Activated B cell treated with CpG ODN at 0.5 μM for 24 hours (primary cell): ENCODE measurements around the gene CCDC47. TPM values are rescaled to one million over a fixed set of nuclear protein-coding genes. Genes with fewer than 3 reads are reported as not detected.

Experiments used
- ATAC-seq: fragments of 200-7000 bp; cut with Tn5 transposase; one replicate; pipeline ENCODE4 v1.10.0; 2021; ENCODE audit warnings: low read depth, mild to moderate bottlenecking, moderate library complexity
- CTCF ChIA-PET: fragments of 350-600 bp; sonication (Branson Sonifier 250); formaldehyde crosslinking; loops from one replicate; lab custom pipeline; 2021; ENCODE audit warnings: antibody characterized with exemption; lab: Charles Lee
- POLR2A ChIA-PET: fragments of 350-600 bp; sonication (Branson Sonifier 250); formaldehyde crosslinking; loops from one replicate; lab custom pipeline; 2021; ENCODE audit warnings: antibody characterized with exemption; lab: Charles Lee
- DNase-seq: peaks from one replicate; pipeline ENCODE4 v3.0.0; 2022
- H3K27ac Mint-ChIP-seq: one replicate; pipeline ENCODE4 v1.8.0; 2020; ENCODE audit warnings: mixed read lengths
- H3K27me3 Mint-ChIP-seq: one replicate; pipeline ENCODE4 v1.8.0; 2021; ENCODE audit warnings: mixed read lengths
- H3K36me3 Mint-ChIP-seq: one replicate; pipeline ENCODE4 v1.8.0; 2021; ENCODE audit warnings: low read depth, mixed read lengths
- H3K4me1 Mint-ChIP-seq: one replicate; pipeline ENCODE4 v1.8.0; 2021; ENCODE audit warnings: mixed read lengths
- H3K4me3 Mint-ChIP-seq: one replicate; pipeline ENCODE4 v1.8.0; 2020; ENCODE audit warnings: mild to moderate bottlenecking, mixed read lengths
- H3K9me3 Mint-ChIP-seq: one replicate; pipeline ENCODE4 v1.8.0; 2020; ENCODE audit warnings: mixed read lengths
- intact Hi-C: fragments of 100-400 bp; cut with micrococcal nuclease; formaldehyde crosslinking; loops from one replicate; pipeline ENCODE4 v1.15.1; 2024
- total RNA-seq: library from RNA; stranded (reverse); gene quantifications from 2 replicates; pipeline ENCODE4 v1.2.3, GENCODE V29; 2022
- TF ChIP-seq, protein P1 (sequence below): fragments of 200-600 bp; IDR thresholded peaks from one replicate; pipeline ENCODE4 v1.8.0; 2022; ENCODE audit warnings: antibody characterized with exemption, mild to moderate bottlenecking

CCDC47 gene
- total RNA-seq, 1 donor from 2014 or later, result 47.6 TPM

- H3K36me3 Mint-ChIP-seq, result peaks cover 96% of the 10 kb centered on the region
- ChIA-PET POLR2A (interaction anchor here (0.5 to 1.8 kb wide), 2 partner anchors 23 to 47 kb away, joined by 5 to 10 read pairs; partner anchors contain the start of genes CCDC47 and DDX42), CTCF (interaction anchor here (1.5 kb wide), 1 partner anchor 15 kb away, joined by 3 read pairs; no protein-coding TSS in a partner anchor)
- TF ChIP-seq, protein P1, sequence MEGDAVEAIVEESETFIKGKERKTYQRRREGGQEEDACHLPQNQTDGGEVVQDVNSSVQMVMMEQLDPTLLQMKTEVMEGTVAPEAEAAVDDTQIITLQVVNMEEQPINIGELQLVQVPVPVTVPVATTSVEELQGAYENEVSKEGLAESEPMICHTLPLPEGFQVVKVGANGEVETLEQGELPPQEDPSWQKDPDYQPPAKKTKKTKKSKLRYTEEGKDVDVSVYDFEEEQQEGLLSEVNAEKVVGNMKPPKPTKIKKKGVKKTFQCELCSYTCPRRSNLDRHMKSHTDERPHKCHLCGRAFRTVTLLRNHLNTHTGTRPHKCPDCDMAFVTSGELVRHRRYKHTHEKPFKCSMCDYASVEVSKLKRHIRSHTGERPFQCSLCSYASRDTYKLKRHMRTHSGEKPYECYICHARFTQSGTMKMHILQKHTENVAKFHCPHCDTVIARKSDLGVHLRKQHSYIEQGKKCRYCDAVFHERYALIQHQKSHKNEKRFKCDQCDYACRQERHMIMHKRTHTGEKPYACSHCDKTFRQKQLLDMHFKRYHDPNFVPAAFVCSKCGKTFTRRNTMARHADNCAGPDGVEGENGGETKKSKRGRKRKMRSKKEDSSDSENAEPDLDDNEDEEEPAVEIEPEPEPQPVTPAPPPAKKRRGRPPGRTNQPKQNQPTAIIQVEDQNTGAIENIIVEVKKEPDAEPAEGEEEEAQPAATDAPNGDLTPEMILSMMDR, result no peak
- peak overlapping the region; percentile 50 for H3K27ac Mint-ChIP-seq
- DNase-seq (no peak), ATAC-seq (peak; percentile 31)
- no peaks in the 10 kb centered on the region for H3K9me3 Mint-ChIP-seq
- intact Hi-C loops, result no loop called here
- no peak overlapping the region for H3K4me3 Mint-ChIP-seq
- peaks cover 32% of the 10 kb centered on the region for H3K4me1 Mint-ChIP-seq
- H3K27me3 Mint-ChIP-seq, result no peaks in the 10 kb centered on the region
Observed at GRCh38 chr17:63819585-63820537, 46.5 kb upstream of the CCDC47 start.

DNA sequence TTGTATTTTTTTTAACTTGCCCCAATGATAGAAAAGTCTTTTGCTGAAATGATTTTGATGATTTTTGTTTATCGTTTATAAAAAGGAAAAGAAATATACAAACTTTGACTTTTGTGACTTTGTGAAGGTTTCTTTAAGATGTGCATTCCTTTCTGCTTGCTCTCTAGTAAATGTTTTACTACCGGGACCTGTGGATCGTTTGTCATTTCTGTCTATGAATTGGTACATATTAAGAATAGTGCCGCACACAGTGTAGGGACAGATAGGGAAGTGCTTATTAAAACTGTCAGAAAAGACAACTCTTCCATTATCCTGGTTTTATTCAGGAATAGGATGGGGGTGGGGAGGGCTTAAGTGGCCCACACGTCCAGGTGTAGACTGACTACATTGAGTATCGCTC lies 45.7 kb upstream of the CCDC47 start:
- Mint-ChIP-seq H3K27ac (peak overlapping the region; percentile 10), H3K9me3 (no peaks in the 10 kb centered on the region), H3K36me3 (peaks cover 96% of the 10 kb centered on the region), H3K27me3 (no peaks in the 10 kb centered on the region), H3K4me1 (peaks cover 25% of the 10 kb centered on the region), H3K4me3 (no peak overlapping the region)
- POLR2A ChIA-PET, result interaction anchor here (1.8 kb wide), 1 partner anchor 46 kb away, joined by 10 read pairs; the partner anchor contains the start of genes CCDC47 and DDX42
- CTCF ChIA-PET, result interaction anchor here (1.5 kb wide), 1 partner anchor 15 kb away, joined by 3 read pairs; no protein-coding TSS in a partner anchor
- intact Hi-C loops, result no loop called here
- TF ChIP-seq, protein P1, result no peak
- ATAC-seq (no peak), DNase-seq (no peak)

- ChIA-PET POLR2A (interaction anchor here (1.2 to 1.8 kb wide), 2 partner anchors 9 to 45 kb away, joined by 3 to 10 read pairs; partner anchors contain the start of genes CCDC47 and DDX42), CTCF (interaction anchor here (0.6 to 1.5 kb wide), 2 partner anchors 17 to 19 kb away, joined by 3 read pairs; no protein-coding TSS in a partner anchor)
- H3K4me1 Mint-ChIP-seq, result peaks cover 22% of the 10 kb centered on the region
- no peak overlapping the region for H3K27ac Mint-ChIP-seq
- H3K4me3 Mint-ChIP-seq, result no peak overlapping the region
- intact Hi-C loops, result no loop called here
- H3K9me3 Mint-ChIP-seq, result no peaks in the 10 kb centered on the region
- TF ChIP-seq, protein P1, result no peak
- no peak for ATAC-seq
- H3K36me3 Mint-ChIP-seq, result peaks cover 98% of the 10 kb centered on the region
- H3K27me3 Mint-ChIP-seq, result no peaks in the 10 kb centered on the region
- DNase-seq, result no peak
Observed at GRCh38 chr17:63817736-63818385, 44.5 kb upstream of the CCDC47 start.

DNA sequence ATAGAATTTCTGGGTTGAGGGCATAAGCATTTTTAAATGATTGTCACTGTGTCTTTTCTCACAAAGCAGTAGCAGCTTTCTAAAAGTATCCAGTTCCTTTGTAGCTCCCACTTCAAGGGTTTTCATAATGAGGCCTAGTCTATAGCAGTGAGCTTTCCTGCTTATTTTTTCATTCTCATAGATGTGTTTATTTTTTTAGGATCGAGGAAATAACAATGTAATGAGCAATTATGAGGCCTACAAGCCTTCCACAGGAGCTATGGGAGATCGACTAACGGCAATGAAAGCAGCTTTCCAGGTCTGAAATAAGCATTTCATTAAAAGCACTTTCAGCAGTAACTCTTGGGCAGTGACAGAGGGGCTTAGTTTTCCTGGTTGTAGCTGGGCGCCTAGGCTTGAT lies 43.3 kb upstream of the CCDC47 start:
- H3K36me3 Mint-ChIP-seq, result peaks cover 98% of the 10 kb centered on the region
- intact Hi-C loops, result no loop called here
- ATAC-seq, result no peak
- no peaks in the 10 kb centered on the region for H3K27me3 Mint-ChIP-seq
- H3K27ac Mint-ChIP-seq, result no peak overlapping the region
- TF ChIP-seq, protein P1, result no peak
- DNase-seq, result no peak
- POLR2A ChIA-PET, result interaction anchor here (1.2 kb wide), 2 partner anchors 10 to 43 kb away, joined by 3 to 5 read pairs; partner anchors contain the start of genes CCDC47 and DDX42
- no peaks in the 10 kb centered on the region for H3K9me3 Mint-ChIP-seq
- H3K4me1 Mint-ChIP-seq, result peaks cover 10% of the 10 kb centered on the region
- H3K4me3 Mint-ChIP-seq, result no peak overlapping the region
- CTCF ChIA-PET, result interaction anchor here (0.6 kb wide), 1 partner anchor 23 kb away, joined by 3 read pairs; no protein-coding TSS in a partner anchor
